ENCODE results near the gene UNC119B.
A peak's percentile ranks its signal among the peaks of the same experiment; 100 is the strongest.

UNC119B gene

DNA sequence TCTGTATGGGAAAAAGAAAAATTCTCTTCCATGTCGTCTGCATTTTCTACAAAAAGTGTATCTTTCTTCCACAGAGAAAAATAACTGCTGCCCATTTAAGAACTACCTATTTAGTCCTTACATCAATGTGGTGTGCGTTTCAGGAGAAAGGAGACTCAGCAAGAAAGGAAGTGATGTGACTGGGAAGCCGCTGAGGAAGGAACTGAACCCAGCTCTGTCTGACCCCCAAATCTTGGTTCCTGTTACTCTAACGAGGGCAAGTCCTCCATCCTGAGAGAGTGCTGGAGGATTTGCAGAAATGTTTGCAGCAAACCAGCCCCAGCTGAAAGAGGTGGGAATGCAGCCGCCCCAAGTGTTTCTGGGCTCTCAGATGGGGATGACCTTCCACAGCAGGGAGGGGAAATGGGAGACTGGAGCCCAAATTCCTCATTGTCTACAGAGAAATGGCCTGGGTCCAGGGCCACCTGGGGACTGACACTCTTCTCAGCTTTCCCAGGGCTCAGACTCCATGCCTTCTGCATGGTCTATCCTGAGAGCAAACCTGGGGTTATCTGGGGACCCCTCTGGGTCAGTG is 30.0 kb upstream of the UNC119B start:
- H3K36me3 ChIP-seq (ENCODE audit: control insufficient read depth in 1 of 2, insufficient read depth in 2 of 2, low read length in 2 of 2), result no peaks in the 10 kb centered on the region
- H2BK120ac ChIP-seq (ENCODE audit: insufficient read depth, low read length, poor library complexity), result no peak overlapping the region
- no peak for DNase-seq
- no peak overlapping the region for H3K4me2 ChIP-seq (ENCODE audit: low read length)
- H3K79me2 ChIP-seq (ENCODE audit: control insufficient read depth, insufficient read depth, low read length, poor library complexity), result no peaks in the 10 kb centered on the region
- no peak overlapping the region for H2BK5ac ChIP-seq (ENCODE audit: low read depth, low read length, poor library complexity)
- no peak overlapping the region for H3K4ac ChIP-seq (ENCODE audit: low read depth, low read length)
- H3K9me3 ChIP-seq (ENCODE audit: insufficient read depth, low read depth, low read length), result no peaks in the 10 kb centered on the region
- no peak overlapping the region for H2AFZ ChIP-seq (ENCODE audit: insufficient read depth, low read length, poor library complexity)
- no peak overlapping the region for H3K27ac ChIP-seq (ENCODE audit: low read depth, low read length)
- no CpG with 5 or more reads among the region's 5 CpGs for WGBS (ENCODE audit: extremely low coverage, insufficient coverage, insufficient read length)
- H3K23ac ChIP-seq (ENCODE audit: low read length), result no peak overlapping the region
- no peaks in the 10 kb centered on the region for H3K79me1 ChIP-seq (ENCODE audit: low read length)
- no peak overlapping the region for H3K9ac ChIP-seq (ENCODE audit: low read length)
- H2BK12ac ChIP-seq (ENCODE audit: low read length), result no peak overlapping the region
- H2AK5ac ChIP-seq (ENCODE audit: low read length), result no peak overlapping the region
- H3K4me3 ChIP-seq (ENCODE audit: low read depth, low read length), result no peak overlapping the region
- H4K12ac ChIP-seq (ENCODE audit: low read depth, low read length), result no peak overlapping the region
- H4K91ac ChIP-seq (ENCODE audit: low read depth, low read length), result no peak overlapping the region
- no peaks in the 10 kb centered on the region for H3K4me1 ChIP-seq (ENCODE audit: control insufficient read depth in 1 of 2, insufficient read depth in 2 of 2, low read length in 2 of 2)
- H4K8ac ChIP-seq (ENCODE audit: low read depth, low read length), result no peak overlapping the region
- no peak overlapping the region for H3K14ac ChIP-seq (ENCODE audit: low read length)
- no peak overlapping the region for H3K18ac ChIP-seq (ENCODE audit: low read length)
- H3K27me3 ChIP-seq (ENCODE audit: insufficient read depth, low read length), result no peaks in the 10 kb centered on the region

DNA sequence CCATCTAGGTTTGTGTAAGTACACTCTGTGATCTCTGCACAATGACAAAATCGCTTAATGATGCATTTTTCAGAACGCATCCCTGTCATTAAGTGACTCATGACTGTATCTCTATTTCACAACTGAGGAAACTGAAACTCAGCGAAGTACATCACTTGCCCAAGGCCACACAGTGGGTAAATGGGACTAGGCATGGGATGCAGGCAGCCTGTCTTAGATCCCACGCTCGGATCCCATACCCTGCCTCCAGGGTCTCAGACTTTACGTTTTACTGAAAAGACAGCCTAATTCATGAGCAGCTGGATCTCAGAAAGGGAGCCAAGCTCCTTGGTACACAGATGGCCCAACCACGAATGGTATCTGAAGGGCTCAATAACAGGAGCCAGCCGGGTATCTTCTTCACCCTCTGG is 25.7 kb upstream of the UNC119B start:
- Histone ChIP-seq H2AFZ (ENCODE audit: insufficient read depth, low read length, poor library complexity) (no peak overlapping the region), H2BK5ac (ENCODE audit: low read depth, low read length, poor library complexity) (no peak overlapping the region), H2BK12ac (ENCODE audit: low read length) (no peak overlapping the region), H3K18ac (ENCODE audit: low read length) (no peak overlapping the region), H4K12ac (ENCODE audit: low read depth, low read length) (no peak overlapping the region), H3K23ac (ENCODE audit: low read length) (no peak overlapping the region), H3K4me3 (ENCODE audit: low read depth, low read length) (no peak overlapping the region), H3K4ac (ENCODE audit: low read depth, low read length) (no peak overlapping the region), H2AK5ac (ENCODE audit: low read length) (no peak overlapping the region), H3K27ac (ENCODE audit: low read depth, low read length) (no peak overlapping the region), H4K91ac (ENCODE audit: low read depth, low read length) (no peak overlapping the region), H3K4me1 (ENCODE audit: control insufficient read depth in 1 of 2, insufficient read depth in 2 of 2, low read length in 2 of 2) (peaks cover 13 to 16% of the 10 kb centered on the region in 2 experiments), H2BK120ac (ENCODE audit: insufficient read depth, low read length, poor library complexity) (no peak overlapping the region), H3K9me3 (ENCODE audit: insufficient read depth, low read depth, low read length) (no peaks in the 10 kb centered on the region), H3K9ac (ENCODE audit: low read length) (no peak overlapping the region), H3K79me1 (ENCODE audit: low read length) (peaks cover 14% of the 10 kb centered on the region), H3K4me2 (ENCODE audit: low read length) (no peak overlapping the region), H3K79me2 (ENCODE audit: control insufficient read depth, insufficient read depth, low read length, poor library complexity) (peaks cover 17% of the 10 kb centered on the region), H3K36me3 (ENCODE audit: control insufficient read depth in 1 of 2, insufficient read depth in 2 of 2, low read length in 2 of 2) (no peaks in the 10 kb centered on the region), H3K14ac (ENCODE audit: low read length) (no peak overlapping the region), H3K27me3 (ENCODE audit: insufficient read depth, low read length) (no peaks in the 10 kb centered on the region), H4K8ac (ENCODE audit: low read depth, low read length) (no peak overlapping the region)
- peak; percentile 52 to 84 for DNase-seq
- WGBS (ENCODE audit: extremely low coverage, insufficient coverage, insufficient read length), result no CpG with 5 or more reads among the region's 8 CpGs

DNA sequence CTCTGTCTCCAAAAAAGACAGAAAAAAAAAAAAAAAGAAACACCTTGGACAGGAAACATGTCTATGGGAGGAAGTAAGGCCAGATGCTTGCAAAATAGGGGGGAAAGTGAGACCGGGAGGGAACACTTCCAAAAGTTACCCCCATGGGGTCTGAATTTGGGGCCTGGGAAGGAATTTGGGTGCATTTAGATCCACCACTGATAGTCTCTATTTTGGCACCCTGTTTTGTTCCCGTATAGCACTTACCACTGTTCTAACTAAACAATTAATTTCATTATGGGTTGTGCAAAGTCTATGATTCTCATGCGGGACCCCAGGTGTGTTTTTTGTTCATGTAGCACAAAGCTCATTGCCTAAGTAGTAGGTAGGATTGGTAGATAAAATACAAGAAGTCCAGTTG is 24.7 kb upstream of the UNC119B start:
- H3K4me3 ChIP-seq (ENCODE audit: low read depth, low read length), result no peak overlapping the region
- no CpG with 5 or more reads among the region's 3 CpGs for WGBS (ENCODE audit: extremely low coverage, insufficient coverage, insufficient read length)

DNA sequence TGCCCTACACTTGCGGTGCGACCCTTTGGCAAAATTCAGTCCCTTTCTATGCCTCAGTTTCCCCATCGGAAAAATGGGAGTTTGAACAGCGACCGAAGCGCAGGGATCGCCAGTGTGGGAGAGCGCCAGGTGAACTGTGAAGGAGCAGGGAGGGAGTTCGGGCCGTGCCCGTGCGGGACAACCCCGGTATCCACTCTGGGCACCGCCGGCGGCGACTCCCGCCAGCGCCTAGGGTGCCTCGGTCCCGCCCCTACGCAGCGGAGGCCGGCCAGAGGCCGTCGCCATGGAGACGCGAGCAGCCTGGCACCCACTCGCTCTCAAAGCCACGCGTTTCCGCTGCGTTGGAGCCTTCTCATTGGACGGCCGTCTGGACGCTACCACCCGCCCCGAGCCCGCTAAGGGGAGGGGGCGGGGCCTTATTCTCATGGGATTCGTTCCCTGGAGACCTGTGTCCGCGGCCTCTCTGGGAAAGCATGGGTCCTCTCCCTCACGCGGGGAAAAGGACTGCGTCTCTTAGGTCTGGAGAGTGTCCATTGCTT is 24.0 kb upstream of the UNC119B start:
- peak overlapping the region; percentile 79 for H4K91ac ChIP-seq (ENCODE audit: low read depth, low read length)
- peak overlapping the region; percentile 90 for H3K9ac ChIP-seq (ENCODE audit: low read length)
- H4K8ac ChIP-seq (ENCODE audit: low read depth, low read length), result peak overlapping the region; percentile 89
- no peaks in the 10 kb centered on the region for H3K36me3 ChIP-seq (ENCODE audit: control insufficient read depth in 1 of 2, insufficient read depth in 2 of 2, low read length in 2 of 2)
- no CpG with 5 or more reads among the region's 46 CpGs for WGBS (ENCODE audit: extremely low coverage, insufficient coverage, insufficient read length)
- H3K79me2 ChIP-seq (ENCODE audit: control insufficient read depth, insufficient read depth, low read length, poor library complexity), result peaks cover 22% of the 10 kb centered on the region
- H3K14ac ChIP-seq (ENCODE audit: low read length), result peak overlapping the region; percentile 75
- peak overlapping the region; percentile 72 for H4K12ac ChIP-seq (ENCODE audit: low read depth, low read length)
- peak overlapping the region; percentile 90 for H3K18ac ChIP-seq (ENCODE audit: low read length)
- H3K27ac ChIP-seq (ENCODE audit: low read depth, low read length), result peak overlapping the region; percentile 83
- peak overlapping the region; percentile 81 for H3K4me3 ChIP-seq (ENCODE audit: low read depth, low read length)
- peak overlapping the region; percentile 78 for H2BK5ac ChIP-seq (ENCODE audit: low read depth, low read length, poor library complexity)
- H3K23ac ChIP-seq (ENCODE audit: low read length), result no peak overlapping the region
- H3K4me1 ChIP-seq (ENCODE audit: control insufficient read depth in 1 of 2, insufficient read depth in 2 of 2, low read length in 2 of 2), result peaks cover 13 to 16% of the 10 kb centered on the region in 2 experiments
- H3K4me2 ChIP-seq (ENCODE audit: low read length), result peak overlapping the region; percentile 83
- peak overlapping the region; percentile 29 for H2BK12ac ChIP-seq (ENCODE audit: low read length)
- peaks cover 14% of the 10 kb centered on the region for H3K79me1 ChIP-seq (ENCODE audit: low read length)
- no peak overlapping the region for H2AK5ac ChIP-seq (ENCODE audit: low read length)
- peak overlapping the region; percentile 85 for H2BK120ac ChIP-seq (ENCODE audit: insufficient read depth, low read length, poor library complexity)
- H3K9me3 ChIP-seq (ENCODE audit: insufficient read depth, low read depth, low read length), result no peaks in the 10 kb centered on the region
- peak; percentile 99 to 100 for DNase-seq
- H3K27me3 ChIP-seq (ENCODE audit: insufficient read depth, low read length), result no peaks in the 10 kb centered on the region
- peak overlapping the region; percentile 77 for H2AFZ ChIP-seq (ENCODE audit: insufficient read depth, low read length, poor library complexity)
- H3K4ac ChIP-seq (ENCODE audit: low read depth, low read length), result peak overlapping the region; percentile 57

More for the DNA sequence above, 24.7 kb upstream of the UNC119B start:
- Histone ChIP-seq H3K4me2 (ENCODE audit: low read length) (no peak overlapping the region), H2AK5ac (ENCODE audit: low read length) (no peak overlapping the region), H3K18ac (ENCODE audit: low read length) (no peak overlapping the region), H2BK5ac (ENCODE audit: low read depth, low read length, poor library complexity) (no peak overlapping the region), H2BK120ac (ENCODE audit: insufficient read depth, low read length, poor library complexity) (no peak overlapping the region), H4K91ac (ENCODE audit: low read depth, low read length) (no peak overlapping the region), H3K9me3 (ENCODE audit: insufficient read depth, low read depth, low read length) (no peaks in the 10 kb centered on the region), H3K9ac (ENCODE audit: low read length) (no peak overlapping the region), H3K4ac (ENCODE audit: low read depth, low read length) (no peak overlapping the region), H2AFZ (ENCODE audit: insufficient read depth, low read length, poor library complexity) (no peak overlapping the region), H3K36me3 (ENCODE audit: control insufficient read depth in 1 of 2, insufficient read depth in 2 of 2, low read length in 2 of 2) (no peaks in the 10 kb centered on the region), H3K27ac (ENCODE audit: low read depth, low read length) (no peak overlapping the region), H2BK12ac (ENCODE audit: low read length) (no peak overlapping the region), H3K4me1 (ENCODE audit: control insufficient read depth in 1 of 2, insufficient read depth in 2 of 2, low read length in 2 of 2) (peaks cover 13 to 16% of the 10 kb centered on the region in 2 experiments), H3K79me2 (ENCODE audit: control insufficient read depth, insufficient read depth, low read length, poor library complexity) (peaks cover 18% of the 10 kb centered on the region), H3K23ac (ENCODE audit: low read length) (no peak overlapping the region), H3K79me1 (ENCODE audit: low read length) (peaks cover 14% of the 10 kb centered on the region), H3K27me3 (ENCODE audit: insufficient read depth, low read length) (no peaks in the 10 kb centered on the region), H4K12ac (ENCODE audit: low read depth, low read length) (no peak overlapping the region), H3K14ac (ENCODE audit: low read length) (no peak overlapping the region), H4K8ac (ENCODE audit: low read depth, low read length) (peak overlapping the region; percentile 47)
- DNase-seq, result no peak
